Progenitor cell of endocrine pancreas (in vitro differentiated cells): ENCODE data around the gene VPS13D. TPM values are rescaled to one million over a fixed set of nuclear protein-coding genes. Genes with fewer than 3 reads are reported as not detected.

Experiments
- DNase-seq: peaks from one replicate; pipeline ENCODE4 v3.0.0; 2021; ENCODE audit warnings: low spot score; ENCODE audit not compliant: unreplicated experiment
- H3K27ac Mint-ChIP-seq: 2 replicates; pipeline ENCODE4 v1.8.0; 2021; ENCODE audit warnings: mild to moderate bottlenecking, moderate library complexity, mixed read lengths
- H3K27me3 Mint-ChIP-seq: 2 replicates; pipeline ENCODE4 v1.8.0; 2021; ENCODE audit warnings: mixed read lengths
- H3K36me3 Mint-ChIP-seq: 2 replicates; pipeline ENCODE4 v1.8.0; 2022; ENCODE audit warnings: mixed read lengths; ENCODE audit not compliant: insufficient read depth
- H3K4me1 Mint-ChIP-seq: 2 replicates; pipeline ENCODE4 v1.8.0; 2021; ENCODE audit warnings: low read depth, mixed read lengths
- H3K4me3 Mint-ChIP-seq: 2 replicates; pipeline ENCODE4 v1.8.0; 2021; ENCODE audit warnings: low read depth, mild to moderate bottlenecking, moderate library complexity, mixed read lengths
- H3K9me3 Mint-ChIP-seq: 2 replicates; pipeline ENCODE4 v1.8.0; 2021; ENCODE audit warnings: low read depth, mixed read lengths
- total RNA-seq: library from RNA; stranded (reverse); gene quantifications from 2 replicates; pipeline ENCODE4 v1.2.1, GENCODE V29; 2021
- TF ChIP-seq, protein P1 (sequence below): fragments of 200-600 bp; sonication (generic); IDR thresholded peaks from one replicate; pipeline ENCODE4 v1.5.0; 2021; ENCODE audit warnings: antibody characterized with exemption, mild to moderate bottlenecking; ENCODE audit not compliant: unreplicated experiment

VPS13D gene
- total RNA-seq, 1 donor from 2014 or later, result 41.9 TPM

DNA sequence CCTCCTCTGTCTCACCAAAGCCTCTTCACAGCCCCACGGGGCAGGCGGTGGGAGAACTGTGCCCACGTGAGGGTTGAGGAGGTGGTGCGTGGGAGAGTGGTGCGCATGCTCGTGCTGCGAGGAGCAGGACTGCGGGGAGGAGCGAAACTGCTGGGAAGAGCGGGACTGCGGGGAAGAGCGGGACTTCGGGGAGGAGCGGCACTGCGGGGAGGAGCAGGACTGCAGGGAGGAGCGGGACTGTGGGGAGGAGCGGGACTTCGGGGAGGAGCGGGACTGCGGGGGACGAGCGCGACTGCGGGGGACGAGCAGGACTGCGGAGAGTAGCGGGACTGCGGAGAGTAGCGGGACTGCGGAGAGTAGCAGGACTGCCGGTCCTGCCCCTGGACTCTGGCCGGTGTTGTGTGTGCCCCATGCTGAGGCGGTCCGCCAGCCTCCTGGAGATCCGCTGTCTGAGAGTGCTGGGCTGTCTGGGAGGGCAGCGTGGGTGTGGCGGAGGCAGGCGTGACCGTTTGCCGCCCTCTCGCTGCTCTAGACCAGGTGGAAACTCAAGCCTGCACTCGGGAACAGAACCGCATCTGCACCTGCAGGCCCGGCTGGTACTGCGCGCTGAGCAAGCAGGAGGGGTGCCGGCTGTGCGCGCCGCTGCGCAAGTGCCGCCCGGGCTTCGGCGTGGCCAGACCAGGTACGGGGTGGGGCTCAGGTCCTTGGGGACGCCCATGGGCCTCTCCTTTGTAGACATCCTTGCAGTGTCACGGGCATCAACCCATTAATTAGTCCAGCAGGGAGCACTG lies 38.4 kb upstream of the VPS13D start:
- Mint-ChIP-seq H3K27me3 (peaks cover 33% of the 10 kb centered on the region), H3K36me3 (no peaks in the 10 kb centered on the region), H3K4me1 (no peaks in the 10 kb centered on the region), H3K4me3 (no peak overlapping the region), H3K9me3 (no peaks in the 10 kb centered on the region), H3K27ac (no peak overlapping the region)
- TF ChIP-seq, protein P1, sequence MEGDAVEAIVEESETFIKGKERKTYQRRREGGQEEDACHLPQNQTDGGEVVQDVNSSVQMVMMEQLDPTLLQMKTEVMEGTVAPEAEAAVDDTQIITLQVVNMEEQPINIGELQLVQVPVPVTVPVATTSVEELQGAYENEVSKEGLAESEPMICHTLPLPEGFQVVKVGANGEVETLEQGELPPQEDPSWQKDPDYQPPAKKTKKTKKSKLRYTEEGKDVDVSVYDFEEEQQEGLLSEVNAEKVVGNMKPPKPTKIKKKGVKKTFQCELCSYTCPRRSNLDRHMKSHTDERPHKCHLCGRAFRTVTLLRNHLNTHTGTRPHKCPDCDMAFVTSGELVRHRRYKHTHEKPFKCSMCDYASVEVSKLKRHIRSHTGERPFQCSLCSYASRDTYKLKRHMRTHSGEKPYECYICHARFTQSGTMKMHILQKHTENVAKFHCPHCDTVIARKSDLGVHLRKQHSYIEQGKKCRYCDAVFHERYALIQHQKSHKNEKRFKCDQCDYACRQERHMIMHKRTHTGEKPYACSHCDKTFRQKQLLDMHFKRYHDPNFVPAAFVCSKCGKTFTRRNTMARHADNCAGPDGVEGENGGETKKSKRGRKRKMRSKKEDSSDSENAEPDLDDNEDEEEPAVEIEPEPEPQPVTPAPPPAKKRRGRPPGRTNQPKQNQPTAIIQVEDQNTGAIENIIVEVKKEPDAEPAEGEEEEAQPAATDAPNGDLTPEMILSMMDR, result no peak
- no peak for DNase-seq

DNA sequence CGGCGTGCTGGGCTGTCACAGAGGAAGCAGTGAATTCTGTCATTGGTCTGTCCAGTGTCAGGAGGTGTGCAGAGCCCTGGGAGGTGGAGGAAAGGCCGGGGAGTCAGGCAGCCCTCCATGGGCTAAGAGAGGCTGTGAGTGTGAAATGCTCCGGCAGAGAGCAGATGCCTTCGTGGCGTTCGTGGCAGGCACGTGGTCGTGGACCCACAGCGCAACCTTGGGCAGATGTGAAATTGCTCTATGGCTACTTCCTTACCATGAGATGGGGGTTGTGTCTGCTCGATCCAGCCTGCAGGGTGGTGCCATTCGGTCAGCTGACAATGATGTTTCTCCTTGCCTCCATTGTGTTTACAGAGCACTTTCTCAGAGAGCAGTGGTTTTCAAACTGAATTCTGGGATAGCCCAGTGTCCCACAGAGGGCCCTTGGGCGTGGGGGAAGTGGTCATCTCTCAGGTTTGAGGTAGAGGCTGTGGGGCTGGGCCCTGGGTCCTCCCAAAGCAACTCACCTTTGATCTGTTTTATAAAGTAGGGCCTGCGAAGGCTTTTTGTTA lies 35.1 kb upstream of the VPS13D start:
- Mint-ChIP-seq H3K27ac (no peak overlapping the region), H3K27me3 (peaks cover 24% of the 10 kb centered on the region), H3K9me3 (no peaks in the 10 kb centered on the region), H3K4me3 (no peak overlapping the region), H3K36me3 (no peaks in the 10 kb centered on the region), H3K4me1 (no peaks in the 10 kb centered on the region)
- TF ChIP-seq, protein P1, result no peak
- DNase-seq, result no peak

- no peaks in the 10 kb centered on the region for H3K4me1 Mint-ChIP-seq
- TF ChIP-seq, protein P1, result no peak
- no peak for DNase-seq
- H3K27me3 Mint-ChIP-seq, result peaks cover 21% of the 10 kb centered on the region
- H3K36me3 Mint-ChIP-seq, result no peaks in the 10 kb centered on the region
- no peak overlapping the region for H3K4me3 Mint-ChIP-seq
- no peaks in the 10 kb centered on the region for H3K9me3 Mint-ChIP-seq
- H3K27ac Mint-ChIP-seq, result no peak overlapping the region
Measured at GRCh38 chr1:12195416-12195815, 34.4 kb upstream of the VPS13D start.

- no peaks in the 10 kb centered on the region for H3K36me3 Mint-ChIP-seq
- no peaks in the 10 kb centered on the region for H3K4me1 Mint-ChIP-seq
- TF ChIP-seq, protein P1, result no peak
- H3K27me3 Mint-ChIP-seq, result peaks cover 15% of the 10 kb centered on the region
- no peaks in the 10 kb centered on the region for H3K9me3 Mint-ChIP-seq
- DNase-seq, result no peak
- no peak overlapping the region for H3K27ac Mint-ChIP-seq
- H3K4me3 Mint-ChIP-seq, result no peak overlapping the region
Measured at GRCh38 chr1:12196641-12197482, 33.0 kb upstream of the VPS13D start.

- H3K27me3 Mint-ChIP-seq, result peaks cover 13% of the 10 kb centered on the region
- no peak overlapping the region for H3K27ac Mint-ChIP-seq
- H3K9me3 Mint-ChIP-seq, result no peaks in the 10 kb centered on the region
- H3K4me1 Mint-ChIP-seq, result no peaks in the 10 kb centered on the region
- no peak for DNase-seq
- H3K36me3 Mint-ChIP-seq, result no peaks in the 10 kb centered on the region
- TF ChIP-seq, protein P1, result no peak
- H3K4me3 Mint-ChIP-seq, result no peak overlapping the region
Measured at GRCh38 chr1:12197483-12197880, 32.3 kb upstream of the VPS13D start.
